ENCODE data around the gene PPP5C.
"Not testable (repeated sequence)": the region's sequence is repeated elsewhere in the genome, so short reads cannot be mapped to it uniquely, and the experiment has no call there.

PPP5C gene

GRCh38 chr19:46319613-46320012 is 27.3 kb upstream of the PPP5C start:
- H3K27ac Mint-ChIP-seq = no peak overlapping the region
- no peaks in the 10 kb centered on the region for H3K27me3 Mint-ChIP-seq
- H3K36me3 Mint-ChIP-seq (ENCODE audit: low read depth) = no peaks in the 10 kb centered on the region
- DNase-seq (no peak), ATAC-seq (no peak)
- H3K4me1 Mint-ChIP-seq = no peaks in the 10 kb centered on the region
- H3K4me3 Mint-ChIP-seq = no peak overlapping the region
- no peaks in the 10 kb centered on the region for H3K9me3 Mint-ChIP-seq

- Mint-ChIP-seq H3K27me3 (no peaks in the 10 kb centered on the region), H3K27ac (no peak overlapping the region), H3K4me1 (no peaks in the 10 kb centered on the region), H3K36me3 (ENCODE audit: low read depth) (no peaks in the 10 kb centered on the region), H3K9me3 (peaks cover 4% of the 10 kb centered on the region), H3K4me3 (no peak overlapping the region)
- ATAC-seq = no peak
- no peak for DNase-seq
These were observed 26.3 kb upstream of the PPP5C start for GRCh38 chr19:46320559-46320958.

GRCh38 chr19:46321653-46322052 is 25.2 kb upstream of the PPP5C start:
- Mint-ChIP-seq H3K4me1 (no peaks in the 10 kb centered on the region), H3K36me3 (ENCODE audit: low read depth) (peaks cover 5% of the 10 kb centered on the region), H3K9me3 (peaks cover 10% of the 10 kb centered on the region), H3K27me3 (no peaks in the 10 kb centered on the region), H3K4me3 (no peak overlapping the region), H3K27ac (no peak overlapping the region)
- DNase-seq (no peak), ATAC-seq (no peak)

GRCh38 chr19:46323227-46323626 is 23.7 kb upstream of the PPP5C start:
- H3K36me3 Mint-ChIP-seq (ENCODE audit: low read depth); DNase-seq; H3K27me3 Mint-ChIP-seq; H3K27ac Mint-ChIP-seq; H3K4me3 Mint-ChIP-seq; H3K4me1 Mint-ChIP-seq; ATAC-seq: not testable (repeated sequence)
- H3K9me3 Mint-ChIP-seq = peaks cover 15% of the 10 kb centered on the region

GRCh38 chr19:46324277-46324676 is 22.6 kb upstream of the PPP5C start:
- ATAC-seq (no peak), DNase-seq (no peak)
- Mint-ChIP-seq H3K36me3 (ENCODE audit: low read depth) (peaks cover 5% of the 10 kb centered on the region), H3K9me3 (peaks cover 20% of the 10 kb centered on the region), H3K27ac (no peak overlapping the region), H3K27me3 (peaks cover 2% of the 10 kb centered on the region), H3K4me1 (no peaks in the 10 kb centered on the region), H3K4me3 (no peak overlapping the region)

- no peak overlapping the region for H3K27ac Mint-ChIP-seq
- H3K36me3 Mint-ChIP-seq (ENCODE audit: low read depth) = peaks cover 5% of the 10 kb centered on the region
- no peak overlapping the region for H3K4me3 Mint-ChIP-seq
- ATAC-seq = no peak
- H3K9me3 Mint-ChIP-seq = peaks cover 31% of the 10 kb centered on the region
- no peak for DNase-seq
- H3K27me3 Mint-ChIP-seq = peaks cover 6% of the 10 kb centered on the region
- H3K4me1 Mint-ChIP-seq = no peaks in the 10 kb centered on the region
These were observed 20.3 kb upstream of the PPP5C start for GRCh38 chr19:46326608-46327007.

GRCh38 chr19:46328079-46328478 is 18.8 kb upstream of the PPP5C start:
- DNase-seq = no peak
- Mint-ChIP-seq H3K36me3 (ENCODE audit: low read depth) (peaks cover 5% of the 10 kb centered on the region), H3K9me3 (peaks cover 31% of the 10 kb centered on the region), H3K4me3 (no peak overlapping the region), H3K27ac (no peak overlapping the region), H3K27me3 (peaks cover 6% of the 10 kb centered on the region), H3K4me1 (no peaks in the 10 kb centered on the region)
- ATAC-seq = no peak

- ATAC-seq = no peak
- no peak overlapping the region for H3K27ac Mint-ChIP-seq
- H3K4me3 Mint-ChIP-seq = no peak overlapping the region
- peaks cover 5% of the 10 kb centered on the region for H3K36me3 Mint-ChIP-seq (ENCODE audit: low read depth)
- no peak for DNase-seq
- no peaks in the 10 kb centered on the region for H3K4me1 Mint-ChIP-seq
- peaks cover 29% of the 10 kb centered on the region for H3K9me3 Mint-ChIP-seq
- peaks cover 6% of the 10 kb centered on the region for H3K27me3 Mint-ChIP-seq
These were observed 16.5 kb upstream of the PPP5C start for GRCh38 chr19:46330319-46330918.

GRCh38 chr19:46337487-46337886 is 9.4 kb upstream of the PPP5C start:
- ATAC-seq = no peak
- Mint-ChIP-seq H3K4me1 (no peaks in the 10 kb centered on the region), H3K4me3 (no peak overlapping the region), H3K27me3 (peaks cover 4% of the 10 kb centered on the region), H3K9me3 (no peaks in the 10 kb centered on the region), H3K36me3 (ENCODE audit: low read depth) (no peaks in the 10 kb centered on the region), H3K27ac (no peak overlapping the region)
- DNase-seq = no peak

GRCh38 chr19:46339446-46339845 is 7.4 kb upstream of the PPP5C start:
- Mint-ChIP-seq H3K9me3 (no peaks in the 10 kb centered on the region), H3K4me3 (no peak overlapping the region), H3K4me1 (no peaks in the 10 kb centered on the region), H3K27ac (no peak overlapping the region), H3K36me3 (ENCODE audit: low read depth) (no peaks in the 10 kb centered on the region), H3K27me3 (peaks cover 6% of the 10 kb centered on the region)
- DNase-seq = no peak
- no peak for ATAC-seq

- no peak overlapping the region for H3K4me3 Mint-ChIP-seq
- H3K27ac Mint-ChIP-seq = no peak overlapping the region
- no peaks in the 10 kb centered on the region for H3K4me1 Mint-ChIP-seq
- no peak for ATAC-seq
- H3K36me3 Mint-ChIP-seq (ENCODE audit: low read depth) = no peaks in the 10 kb centered on the region
- no peaks in the 10 kb centered on the region for H3K9me3 Mint-ChIP-seq
- H3K27me3 Mint-ChIP-seq = peaks cover 6% of the 10 kb centered on the region
- DNase-seq = no peak
These were observed 6.7 kb upstream of the PPP5C start for GRCh38 chr19:46340051-46340659.

GRCh38 chr19:46341937-46342336 is 5.0 kb upstream of the PPP5C start:
- DNase-seq (no peak), ATAC-seq (no peak)
- Mint-ChIP-seq H3K4me3 (no peak overlapping the region), H3K27me3 (peaks cover 6% of the 10 kb centered on the region), H3K4me1 (peaks cover 8% of the 10 kb centered on the region), H3K36me3 (ENCODE audit: low read depth) (no peaks in the 10 kb centered on the region), H3K27ac (no peak overlapping the region), H3K9me3 (no peaks in the 10 kb centered on the region)

- ATAC-seq = no peak
These were observed 2.5 kb upstream of the PPP5C start for GRCh38 chr19:46344363-46344762.

GRCh38 chr19:46345157-46345556 is 1.7 kb upstream of the PPP5C start:
- DNase-seq (no peak), ATAC-seq (no peak)
- Mint-ChIP-seq H3K9me3 (no peaks in the 10 kb centered on the region), H3K27me3 (peaks cover 6% of the 10 kb centered on the region), H3K27ac (no peak overlapping the region), H3K4me3 (peak overlapping the region; percentile 95), H3K4me1 (peaks cover 37% of the 10 kb centered on the region), H3K36me3 (ENCODE audit: low read depth) (peaks cover 19% of the 10 kb centered on the region)

More at GRCh38 chr19:46344363-46344762, 2.5 kb upstream of the PPP5C start:
- no peak overlapping the region for H3K4me3 Mint-ChIP-seq
- H3K4me1 Mint-ChIP-seq = peaks cover 30% of the 10 kb centered on the region
- H3K9me3 Mint-ChIP-seq = no peaks in the 10 kb centered on the region
- H3K27ac Mint-ChIP-seq = no peak overlapping the region
- H3K27me3 Mint-ChIP-seq = peaks cover 6% of the 10 kb centered on the region
- H3K36me3 Mint-ChIP-seq (ENCODE audit: low read depth) = peaks cover 15% of the 10 kb centered on the region
- DNase-seq = no peak

GRCh38 chr19:46347572-46347883 is 641 bp downstream of the PPP5C start:
- peaks cover 1% of the 10 kb centered on the region for H3K27me3 Mint-ChIP-seq
- H3K27ac Mint-ChIP-seq = peak overlapping the region; percentile 92
- peaks cover 57% of the 10 kb centered on the region for H3K4me1 Mint-ChIP-seq
- H3K36me3 Mint-ChIP-seq (ENCODE audit: low read depth) = peaks cover 23% of the 10 kb centered on the region
- DNase-seq (no peak), ATAC-seq (no peak)
- H3K4me3 Mint-ChIP-seq = peak overlapping the region; percentile 95
- no peaks in the 10 kb centered on the region for H3K9me3 Mint-ChIP-seq

GRCh38 chr19:46347985-46348384 is 1.1 kb downstream of the PPP5C start:
- Mint-ChIP-seq H3K4me3 (peak overlapping the region; percentile 95), H3K4me1 (peaks cover 60% of the 10 kb centered on the region), H3K27ac (peak overlapping the region; percentile 92), H3K27me3 (no peaks in the 10 kb centered on the region), H3K36me3 (ENCODE audit: low read depth) (peaks cover 26% of the 10 kb centered on the region), H3K9me3 (no peaks in the 10 kb centered on the region)
- DNase-seq = no peak
- ATAC-seq = no peak
